GM21515 (cell line): ENCODE results near the gene NOP56.
A peak's percentile ranks its signal among the peaks of the same experiment; 100 is the strongest.

Source experiments
- ATAC-seq: cut with Tn5 transposase; IDR thresholded peaks from one replicate; pipeline ENCODE4 v1.9.1; 2021; ENCODE audit not compliant: unreplicated experiment

The NOP56 gene

GRCh38 chr20:2651772-2652723 lies at the start of gene NOP56:
Gene NOP56 (plus strand): TSS chr20:2652632. CDS start chr20:2652661, 29 bp downstream.
- peak; percentile 78 for ATAC-seq

- no peak for ATAC-seq
Observed at GRCh38 chr20:2602746-2603145, 49.7 kb upstream of the NOP56 start.

DNA sequence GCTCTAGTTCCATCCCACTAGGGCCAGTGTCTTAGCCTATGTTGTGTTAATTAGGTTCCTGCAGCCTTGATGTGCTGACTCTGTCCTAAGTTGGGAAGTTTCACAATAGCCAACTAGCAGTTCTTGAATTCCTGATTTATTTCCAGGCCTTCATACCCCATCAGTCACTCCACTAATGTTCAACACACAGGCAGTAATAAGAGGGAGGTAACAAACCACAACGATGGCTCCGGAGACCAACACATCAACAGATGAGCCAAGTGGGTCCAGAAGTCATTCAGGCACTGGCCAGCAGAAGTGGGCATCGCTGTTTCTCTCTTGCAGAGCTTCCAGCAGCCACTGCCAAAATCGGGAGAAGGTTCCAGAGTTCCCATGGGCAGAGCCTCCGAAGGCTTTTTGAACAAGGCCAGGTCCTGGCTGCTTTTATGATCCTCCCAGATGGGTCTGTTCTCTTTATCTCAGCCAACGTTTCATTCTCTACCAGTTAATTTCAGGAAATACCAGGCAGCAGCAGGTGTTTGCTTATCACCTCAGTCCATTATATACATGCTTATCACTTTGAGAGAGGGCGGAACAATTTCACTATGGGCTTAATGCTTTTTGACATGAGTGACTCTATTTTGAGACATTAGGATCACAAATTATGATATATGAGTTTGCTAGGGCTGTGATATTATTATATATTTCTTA lies 48.5 kb upstream of the NOP56 start:
- ATAC-seq, result no peak

DNA sequence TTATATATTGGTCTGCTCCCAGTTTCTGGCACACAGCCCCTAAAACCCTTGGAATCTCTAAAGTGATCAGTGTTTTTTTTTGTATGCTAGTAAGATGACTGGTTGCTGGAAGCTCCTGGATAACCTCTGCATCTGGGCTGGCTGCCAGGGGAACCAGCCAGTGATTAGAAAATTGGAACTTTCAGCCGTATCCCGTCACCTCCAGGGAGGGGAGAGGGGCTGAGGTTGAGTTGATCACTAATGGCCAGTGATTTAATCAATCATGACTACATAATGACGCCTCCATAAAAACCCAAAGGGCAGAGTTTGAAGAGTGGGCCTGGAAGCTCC lies 48.0 kb upstream of the NOP56 start:
- ATAC-seq, result no peak

- ATAC-seq, result no peak
Observed at GRCh38 chr20:2606507-2607006, 45.9 kb upstream of the NOP56 start.

DNA sequence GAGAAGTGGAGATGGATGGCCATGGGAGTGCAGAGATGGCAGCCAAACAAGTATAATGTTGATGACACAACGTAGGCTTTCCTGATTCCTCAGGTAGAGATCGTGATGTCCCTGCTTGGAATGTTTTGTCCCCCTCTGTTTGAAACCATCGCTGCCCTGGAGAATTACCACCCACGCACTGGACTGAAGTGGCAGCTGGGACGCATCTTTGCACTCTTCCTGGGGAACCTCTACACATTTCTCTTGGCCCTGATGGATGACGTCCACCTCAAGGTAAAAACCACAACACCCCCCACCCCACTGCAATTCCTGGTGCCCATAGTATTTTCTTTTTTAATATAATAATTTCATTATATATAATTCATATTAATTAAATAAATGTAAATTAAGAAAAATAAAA lies 42.1 kb upstream of the NOP56 start:
- ATAC-seq, result no peak

- no peak for ATAC-seq
Observed at GRCh38 chr20:2610941-2611720, 41.3 kb upstream of the NOP56 start.

DNA sequence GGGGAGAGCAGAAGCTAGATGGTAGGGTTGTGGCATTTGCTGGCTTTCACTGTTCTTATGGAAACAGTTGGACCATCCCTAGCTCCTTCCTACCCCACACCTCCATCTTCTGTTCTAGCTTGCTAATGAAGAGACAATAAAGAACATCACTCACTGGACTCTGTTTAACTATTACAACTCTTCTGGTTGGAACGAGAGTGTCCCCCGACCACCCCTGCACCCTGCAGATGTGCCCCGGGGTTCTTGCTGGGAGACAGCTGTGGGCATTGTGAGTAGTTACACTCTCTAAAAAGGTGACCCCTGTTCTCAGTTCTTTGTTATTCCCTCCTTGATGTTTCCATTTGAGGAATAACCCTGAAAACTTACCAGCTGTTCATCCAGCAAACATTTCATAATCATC lies 40.4 kb upstream of the NOP56 start:
- no peak for ATAC-seq

DNA sequence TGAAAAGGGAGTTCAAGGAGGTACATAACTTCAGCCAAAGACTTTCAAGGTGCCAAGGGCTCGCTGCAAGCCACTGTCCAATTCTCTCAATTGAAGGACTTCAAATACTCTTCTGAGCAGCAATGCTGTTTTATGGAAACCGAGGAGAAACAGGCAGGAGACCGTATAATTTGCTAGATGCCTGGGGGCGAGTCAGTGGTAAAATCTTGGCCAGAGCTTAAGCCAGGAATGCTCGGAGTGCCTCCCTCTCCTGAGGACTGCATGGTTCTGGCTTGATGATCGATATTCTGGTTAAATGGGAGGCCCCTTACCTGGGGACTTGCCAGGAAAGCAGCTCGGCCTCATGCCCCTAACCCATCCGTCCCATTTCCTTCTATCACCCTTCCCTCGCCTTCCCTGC lies 35.8 kb upstream of the NOP56 start:
- no peak for ATAC-seq

GRCh38 chr20:2617099-2617714 lies 35.2 kb upstream of the NOP56 start:
- ATAC-seq, result no peak

DNA sequence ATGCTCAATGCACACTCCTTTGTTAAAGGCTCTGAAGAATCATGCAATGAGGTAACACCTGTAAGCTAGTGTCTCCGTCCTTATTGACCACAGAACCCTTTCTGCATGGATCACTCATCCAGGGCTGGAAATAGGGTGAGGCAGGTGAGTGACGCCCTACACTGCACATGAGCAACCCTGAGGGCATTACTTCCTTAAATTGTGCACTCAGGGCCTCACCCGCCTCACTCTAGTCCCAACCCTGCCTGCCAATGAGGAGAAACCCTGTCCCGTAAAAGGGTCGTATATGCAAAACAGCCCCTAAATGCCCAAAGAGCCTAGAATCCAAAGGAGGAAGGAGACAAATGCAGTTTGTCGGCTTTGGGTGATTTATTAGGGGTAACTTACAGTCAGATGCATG lies 33.6 kb upstream of the NOP56 start:
- ATAC-seq, result no peak

DNA sequence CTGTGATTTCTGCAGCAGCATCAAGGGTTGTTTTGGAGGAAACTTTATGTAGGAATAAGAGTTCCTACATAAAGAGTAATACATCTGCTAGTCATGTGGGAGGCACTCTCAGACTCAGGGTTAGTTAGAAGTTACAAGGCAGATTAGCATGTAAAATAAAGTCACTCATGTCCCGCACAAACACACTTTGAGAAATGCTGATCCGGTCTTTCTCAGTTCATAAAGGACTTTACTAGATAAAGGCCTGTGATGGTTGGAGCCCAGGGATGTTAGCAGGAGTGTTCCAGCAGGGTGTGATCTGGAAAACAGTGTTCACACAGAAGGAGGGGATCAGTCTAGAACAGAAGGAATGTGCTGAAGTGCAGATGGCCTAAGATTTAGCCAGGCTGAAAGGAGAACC lies 33.1 kb upstream of the NOP56 start:
- ATAC-seq, result no peak

GRCh38 chr20:2619961-2620595 lies 32.4 kb upstream of the NOP56 start:
- ATAC-seq, result no peak

GRCh38 chr20:2624190-2624589 lies 28.2 kb upstream of the NOP56 start:
- ATAC-seq, result no peak

DNA sequence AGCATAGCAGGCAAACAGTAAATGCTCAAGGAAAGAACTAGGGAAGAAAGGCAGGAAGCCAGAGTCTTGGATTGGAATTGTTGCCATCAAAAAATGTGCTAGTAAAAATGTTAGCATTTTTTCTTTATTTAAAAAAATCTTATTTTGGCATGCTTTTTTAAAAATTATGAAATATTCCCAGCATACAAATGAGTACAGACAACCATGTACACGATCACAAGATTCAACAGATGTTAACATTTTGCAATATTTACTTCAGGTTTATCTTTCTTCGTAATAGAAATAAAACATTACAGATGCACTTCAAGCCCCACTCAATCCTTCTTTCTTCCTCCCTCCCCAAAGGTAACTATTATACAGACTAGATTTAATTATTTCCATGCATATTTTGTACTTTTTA lies 27.4 kb upstream of the NOP56 start:
- ATAC-seq, result no peak

DNA sequence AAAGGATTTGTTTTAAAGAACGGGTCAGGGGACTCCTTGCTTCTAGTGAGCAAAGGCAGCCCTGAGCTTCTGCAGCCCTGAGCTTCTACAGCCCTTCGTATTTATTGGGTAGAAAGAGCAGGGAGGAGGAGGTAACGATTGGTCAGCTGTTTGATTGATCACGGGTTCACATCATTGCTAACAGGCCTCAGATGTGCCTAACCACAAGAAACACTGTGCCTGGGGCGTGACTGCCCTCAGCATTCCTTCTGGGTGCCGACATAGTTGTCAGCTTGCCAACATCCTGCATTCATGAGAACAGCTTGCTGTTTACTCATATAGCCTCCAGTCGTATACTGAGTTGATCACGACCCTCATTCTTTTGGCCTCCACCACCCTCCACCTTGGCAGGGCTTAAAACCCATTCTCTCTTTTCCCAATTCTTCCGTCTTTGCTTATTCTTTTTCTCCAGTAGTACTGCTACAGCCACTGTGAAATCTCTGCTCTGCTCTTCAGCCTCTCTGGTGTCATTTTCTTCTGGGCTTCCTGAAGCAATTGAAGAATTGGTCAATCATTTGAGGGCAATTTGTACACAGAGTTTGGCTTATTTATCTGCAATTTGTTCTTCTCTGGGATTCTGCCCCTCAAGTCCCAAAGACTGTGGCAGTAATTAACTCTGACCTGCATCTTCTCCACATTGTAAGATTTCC lies 25.4 kb upstream of the NOP56 start:
- no peak for ATAC-seq

- no peak for ATAC-seq
Observed at GRCh38 chr20:2631228-2631627, 21.2 kb upstream of the NOP56 start.

GRCh38 chr20:2633381-2633780 lies 19.1 kb upstream of the NOP56 start:
- ATAC-seq, result no peak

- no peak for ATAC-seq
Observed at GRCh38 chr20:2637246-2637645, 15.2 kb upstream of the NOP56 start.

DNA sequence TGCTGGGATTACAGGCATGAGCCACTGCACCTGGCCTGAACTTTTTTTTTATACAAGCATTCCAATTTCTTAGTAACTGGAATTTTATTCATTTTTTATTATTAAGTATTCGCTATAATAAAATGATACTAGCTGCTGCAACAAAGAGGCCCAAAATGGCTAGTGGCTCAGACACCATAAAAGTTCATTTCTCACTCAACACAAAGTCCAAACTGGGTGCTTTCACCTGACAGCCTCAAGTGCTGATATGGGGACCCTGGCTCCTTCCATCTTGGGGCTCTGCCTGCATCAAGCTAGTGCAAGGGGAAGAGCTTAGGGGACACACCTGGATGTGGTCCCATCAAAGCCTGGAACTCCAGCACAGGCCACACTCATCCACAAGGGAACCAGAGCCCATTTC lies 12.2 kb upstream of the NOP56 start:
- ATAC-seq, result no peak
